DND-41 (cell line): ENCODE results near the gene CACNA2D4.

Source experiments
- ATAC-seq: fragments of 200-7000 bp; cut with Tn5 transposase; 3 replicates; pipeline ENCODE4 v1.9.1; 2021; ENCODE audit warnings: low read depth; ENCODE audit not compliant: insufficient read depth
- DNase-seq: peaks from one replicate; pipeline ENCODE4 v3.0.0-alpha.2; 2020
- H2AFZ ChIP-seq: 2 replicates; pipeline ENCODE4 v1.6.0; 2012; ENCODE audit warnings: low read depth, low read length
- H3K27ac ChIP-seq: 2 replicates; pipeline ENCODE4 v1.5.1; 2012; ENCODE audit warnings: low read length, inconsistent platforms
- H3K27me3 ChIP-seq: fragments of 200-600 bp; sonication (generic); 2 replicates; pipeline ENCODE4 v1.6.0; 2012; ENCODE audit warnings: low read length, mild to moderate bottlenecking, inconsistent platforms; ENCODE audit not compliant: insufficient read depth, poor library complexity
- H3K36me3 ChIP-seq: 2 replicates; pipeline ENCODE4 v1.5.1; 2012; ENCODE audit warnings: low read length, inconsistent platforms; ENCODE audit not compliant: insufficient read depth
- H3K4me1 ChIP-seq: 2 replicates; pipeline ENCODE4 v1.5.1; 2012; ENCODE audit warnings: mild to moderate bottlenecking, low read length; ENCODE audit not compliant: insufficient read depth
- H3K4me2 ChIP-seq: 2 replicates; pipeline ENCODE4 v1.6.0; 2012; ENCODE audit warnings: mild to moderate bottlenecking, moderate library complexity, low read length, inconsistent platforms; ENCODE audit not compliant: insufficient read depth
- H3K4me3 ChIP-seq, 2 experiments: fragments of 200-600 bp in 1 of 2; shearing (Covaris generic) in 1 of 2; 2 replicates each; pipeline ENCODE4 v1.5.1; 2012 to 2016; ENCODE audit warnings: inconsistent platforms in 2 of 2, low read length in 2 of 2, mild to moderate bottlenecking in 2 of 2, low read depth in 1 of 2, moderate library complexity in 1 of 2
- H3K79me2 ChIP-seq: 2 replicates; pipeline ENCODE4 v1.6.0; 2012; ENCODE audit warnings: low read length, inconsistent platforms; ENCODE audit not compliant: insufficient read depth
- H3K9ac ChIP-seq: 2 replicates; pipeline ENCODE4 v1.6.0; 2012; ENCODE audit warnings: low read depth, mild to moderate bottlenecking, inconsistent platforms, low read length, moderate library complexity
- H3K9me3 ChIP-seq: 2 replicates; pipeline ENCODE4 v1.5.1; 2012; ENCODE audit warnings: low read length, moderate library complexity, mild to moderate bottlenecking, inconsistent platforms; ENCODE audit not compliant: insufficient read depth, severe bottlenecking
- H4K20me1 ChIP-seq: 2 replicates; pipeline ENCODE4 v1.6.0; 2012; ENCODE audit warnings: low read length; ENCODE audit not compliant: insufficient read depth
- CTCF ChIP-seq: IDR thresholded peaks from 2 replicates; pipeline ENCODE4 v1.5.1; 2012; ENCODE audit warnings: borderline replicate concordance, low read length, moderate library complexity, mild to moderate bottlenecking; ENCODE audit not compliant: poor library complexity, severe bottlenecking; ENCODE audit errors: extremely low read depth
- EZH2 ChIP-seq: IDR thresholded peaks from 3 replicates; pipeline ENCODE4 v1.6.1; 2012; ENCODE audit warnings: borderline replicate concordance, low read depth, mild to moderate bottlenecking, moderate library complexity, low read length, inconsistent platforms; ENCODE audit not compliant: severe bottlenecking

Gene CACNA2D4

GRCh38 chr12:1857086-1857485 lies 61.4 kb downstream of the CACNA2D4 start:
- Histone ChIP-seq H3K9me3 (peaks cover 21% of the 10 kb centered on the region), H3K4me1 (no peaks in the 10 kb centered on the region), H3K4me3 (no peak overlapping the region), H3K36me3 (no peaks in the 10 kb centered on the region), H3K27me3 (no peaks in the 10 kb centered on the region), H3K27ac (no peak overlapping the region), H2AFZ (no peak overlapping the region), H3K79me2 (no peaks in the 10 kb centered on the region), H3K4me2 (no peak overlapping the region), H4K20me1 (no peaks in the 10 kb centered on the region), H3K9ac (no peak overlapping the region)
- ATAC-seq (no peak), DNase-seq (no peak)
- TF ChIP-seq EZH2 = no peak
- TF ChIP-seq CTCF = no peak

GRCh38 chr12:1855241-1855640 lies 63.2 kb downstream of the CACNA2D4 start:
- no peaks in the 10 kb centered on the region for H3K4me1 ChIP-seq
- no peaks in the 10 kb centered on the region for H3K36me3 ChIP-seq
- no peaks in the 10 kb centered on the region for H3K79me2 ChIP-seq
- no peaks in the 10 kb centered on the region for H3K27me3 ChIP-seq
- ATAC-seq = no peak
- no peak overlapping the region for H3K27ac ChIP-seq
- TF ChIP-seq EZH2 (no peak), CTCF (no peak)
- peaks cover 21% of the 10 kb centered on the region for H3K9me3 ChIP-seq
- H3K9ac ChIP-seq = no peak overlapping the region
- H3K4me2 ChIP-seq = no peak overlapping the region
- no peak overlapping the region for H2AFZ ChIP-seq
- no peak overlapping the region for H3K4me3 ChIP-seq
- no peaks in the 10 kb centered on the region for H4K20me1 ChIP-seq
- DNase-seq = no peak

GRCh38 chr12:1853716-1854115 lies 64.7 kb downstream of the CACNA2D4 start:
- H4K20me1 ChIP-seq = no peaks in the 10 kb centered on the region
- H3K9ac ChIP-seq = no peak overlapping the region
- H3K4me2 ChIP-seq = no peak overlapping the region
- no peak for DNase-seq
- H3K27ac ChIP-seq = no peak overlapping the region
- H3K36me3 ChIP-seq = no peaks in the 10 kb centered on the region
- H3K9me3 ChIP-seq = peaks cover 21% of the 10 kb centered on the region
- TF ChIP-seq EZH2 = no peak
- no peak for TF ChIP-seq CTCF
- H3K79me2 ChIP-seq = no peaks in the 10 kb centered on the region
- H2AFZ ChIP-seq = no peak overlapping the region
- H3K27me3 ChIP-seq = peaks cover 2% of the 10 kb centered on the region
- no peak overlapping the region for H3K4me3 ChIP-seq
- ATAC-seq = no peak
- no peaks in the 10 kb centered on the region for H3K4me1 ChIP-seq

GRCh38 chr12:1852076-1852475 lies 66.4 kb downstream of the CACNA2D4 start:
- Histone ChIP-seq H3K27me3 (peaks cover 11% of the 10 kb centered on the region), H3K4me3 (no peak overlapping the region), H3K27ac (no peak overlapping the region), H4K20me1 (no peaks in the 10 kb centered on the region), H3K9me3 (peaks cover 21% of the 10 kb centered on the region), H3K36me3 (no peaks in the 10 kb centered on the region), H3K9ac (no peak overlapping the region), H3K79me2 (no peaks in the 10 kb centered on the region), H3K4me1 (no peaks in the 10 kb centered on the region), H3K4me2 (no peak overlapping the region), H2AFZ (no peak overlapping the region)
- TF ChIP-seq CTCF (no peak), EZH2 (no peak)
- ATAC-seq (no peak), DNase-seq (no peak)
